Gastroesophageal sphincter (tissue), 4 donors: Measurements from ENCODE around the gene KRT3. TPM values are rescaled to one million over a fixed set of nuclear protein-coding genes. Genes with fewer than 3 reads are reported as not detected.

ENCODE experiments used
- ATAC-seq: fragments of 150-250 bp; one replicate; pipeline ENCODE4 v1.9.1; 2016; ENCODE audit warnings: mild to moderate bottlenecking, moderate library complexity
- H3K27ac ChIP-seq, 4 donors: fragments of 200-600 bp; sonication (generic) in 3 of 4; 1 replicate in 3 of 4; 2 replicates in 1 of 4; pipeline ENCODE4 v1.5.1; 2016 to 2019
- H3K27me3 ChIP-seq: fragments of 200-600 bp; sonication (generic); one replicate; pipeline ENCODE4 v1.5.1; 2019
- H3K36me3 ChIP-seq, 2 donors: fragments of 200-600 bp; sonication (generic); one replicate each; pipeline ENCODE4 v1.5.1; 2019; ENCODE audit warnings: control low read depth in 1 of 2
- H3K4me1 ChIP-seq, 3 donors: fragments of 200-600 bp; sonication (generic); 1 replicate in 2 of 3; 2 replicates in 1 of 3; pipeline ENCODE4 v1.5.1; 2016 to 2019; ENCODE audit warnings: control low read depth in 2 of 3
- H3K4me3 ChIP-seq, 2 donors: fragments of 200-600 bp; sonication (generic); one replicate each; pipeline ENCODE4 v1.5.1; 2019; ENCODE audit warnings: mild to moderate bottlenecking in 1 of 2, moderate library complexity in 1 of 2
- H3K9me3 ChIP-seq, 3 donors: fragments of 200-600 bp; sonication (generic); one replicate each; pipeline ENCODE4 v1.5.1; 2017 to 2019; ENCODE audit warnings: control low read depth in 2 of 3
- CTCF ChIP-seq, 4 experiments: fragments of 200-600 bp in 2 of 4; fragments of 450-650 bp in 2 of 4; sonication (generic) in 1 of 4; IDR thresholded peaks; one replicate each; pipeline ENCODE4 v1.5.1; 2017 to 2019; ENCODE audit warnings: antibody characterized with exemption in 4 of 4, mild to moderate bottlenecking in 2 of 4, moderate library complexity in 2 of 4
- EP300 ChIP-seq: sonication (generic); formaldehyde crosslinking; IDR thresholded peaks from one replicate; pipeline ENCODE4 v1.6.1; 2017; ENCODE audit warnings: antibody characterized with exemption, mild to moderate bottlenecking
- POLR2A ChIP-seq, 2 donors: fragments of 450-650 bp; IDR thresholded peaks; one replicate each; pipeline ENCODE4 v1.6.1; 2017; ENCODE audit warnings: antibody characterized with exemption in 2 of 2, mild to moderate bottlenecking in 2 of 2, moderate library complexity in 1 of 2
- POLR2AphosphoS5 ChIP-seq: sonication (generic); formaldehyde crosslinking; IDR thresholded peaks from one replicate; pipeline ENCODE4 v1.6.1; 2017; ENCODE audit warnings: antibody characterized with exemption
- WGBS, 2 donors: methylation state at CpG; one replicate each; pipeline ENCODE4 v1.1.5; 2018; ENCODE audit warnings: low coverage in 1 of 2; 5-methylcytosine and 5-hydroxymethylcytosine counted together
- total RNA-seq, 4 donors: library from RNA; depleted of rRNA; stranded (reverse); fragments of >200 nt; gene quantifications; one replicate each; pipeline ENCODE4 v1.1.0, GENCODE V29; 2016

The KRT3 gene
- total RNA-seq, 4 donors from 2014 or later = not detected

GRCh38 chr12:52827499-52828090, 31.7 kb upstream of the KRT3 start:
- 67 to 78% methylated on average over 3 to 6 of the region's 6 CpGs for WGBS, 2 donors
- no peaks in the 10 kb centered on the region for H3K27me3 ChIP-seq
- H3K27ac ChIP-seq = no peak overlapping the region
- no peak overlapping the region for H3K4me3 ChIP-seq
- no peak for TF ChIP-seq POLR2A (IDR thresholded peaks at IDR 0.05)
- no peak for TF ChIP-seq POLR2AphosphoS5
- TF ChIP-seq EP300 = no peak
- no peak for TF ChIP-seq CTCF (IDR thresholded peaks at IDR 0.05)
- H3K36me3 ChIP-seq = no peaks in the 10 kb centered on the region
- ATAC-seq = no peak
- no peaks in the 10 kb centered on the region for H3K4me1 ChIP-seq
- H3K9me3 ChIP-seq = no peaks in the 10 kb centered on the region

GRCh38 chr12:52826611-52827498, 30.9 kb upstream of the KRT3 start:
- Histone ChIP-seq H3K9me3 (no peaks in the 10 kb centered on the region), H3K36me3 (no peaks in the 10 kb centered on the region), H3K4me1 (peaks cover 0 to 4% (median 0%) of the 10 kb centered on the region in 3 donors), H3K4me3 (no peak overlapping the region), H3K27ac (no peak overlapping the region), H3K27me3 (no peaks in the 10 kb centered on the region)
- ATAC-seq = no peak
- WGBS, 2 donors = 87 to 91% methylated on average over 3 to 5 of the region's 11 CpGs
- no peak for TF ChIP-seq POLR2A (IDR thresholded peaks at IDR 0.05)
- TF ChIP-seq EP300 = no peak
- TF ChIP-seq POLR2AphosphoS5 = no peak
- TF ChIP-seq CTCF (IDR thresholded peaks at IDR 0.05) = no peak

- no peak for TF ChIP-seq POLR2A (IDR thresholded peaks at IDR 0.05)
- TF ChIP-seq CTCF (IDR thresholded peaks at IDR 0.05) = no peak
- TF ChIP-seq EP300 = no peak
- TF ChIP-seq POLR2AphosphoS5 = no peak
- no peaks in the 10 kb centered on the region for H3K27me3 ChIP-seq
- H3K4me1 ChIP-seq = peaks cover 0 to 4% (median 0%) of the 10 kb centered on the region in 3 donors
- H3K36me3 ChIP-seq = no peaks in the 10 kb centered on the region
- no peaks in the 10 kb centered on the region for H3K9me3 ChIP-seq
- WGBS, 2 donors = 67% methylated on average over 4 of the region's 4 CpGs; no CpG with 5 or more reads in 1 of the 2 donors
- H3K4me3 ChIP-seq = no peak overlapping the region
- no peak for ATAC-seq
- H3K27ac ChIP-seq = no peak overlapping the region
Measured at GRCh38 chr12:52825961-52826360, 30.0 kb upstream of the KRT3 start.

GRCh38 chr12:52824741-52825410, 29.0 kb upstream of the KRT3 start:
- H3K4me1 ChIP-seq = peaks cover 0 to 4% (median 0%) of the 10 kb centered on the region in 3 donors
- WGBS, 2 donors = 96 to 100% methylated on average over 1 to 4 of the region's 5 CpGs
- H3K27ac ChIP-seq = no peak overlapping the region
- H3K27me3 ChIP-seq = peaks cover under 1% of the 10 kb centered on the region
- H3K36me3 ChIP-seq = no peaks in the 10 kb centered on the region
- H3K9me3 ChIP-seq = no peaks in the 10 kb centered on the region
- no peak overlapping the region for H3K4me3 ChIP-seq
- ATAC-seq = no peak
- no peak for TF ChIP-seq POLR2AphosphoS5
- TF ChIP-seq CTCF (IDR thresholded peaks at IDR 0.05) = no peak
